Stimulated activated CD8-positive, alpha-beta memory T cell treated with anti-CD3 and anti-CD28 coated beads, Interleukin-7, amount 100 ng/mL, for 4 hours (primary cell): ENCODE measurements around the gene C16orf78.

Experiments used
- DNase-seq, 2 donors: peaks; one replicate each; pipeline ENCODE4 v3.0.0-alpha.2; 2020; ENCODE audit warnings: low read depth in 2 of 2

C16orf78 gene

GRCh38 chr16:49373504-49373903, at the start of gene C16orf78:
Gene C16orf78 (plus strand): TSS chr16:49373804. CDS start chr16:49373940, 136 bp downstream.
- no peak for DNase-seq

- DNase-seq: no peak
Measured at GRCh38 chr16:49324703-49325102, 48.9 kb upstream of the C16orf78 start.

- no peak for DNase-seq
Measured at GRCh38 chr16:49327466-49327865, 46.1 kb upstream of the C16orf78 start.

GRCh38 chr16:49328325-49328724, 45.3 kb upstream of the C16orf78 start:
- no peak for DNase-seq

GRCh38 chr16:49330562-49331201, 42.9 kb upstream of the C16orf78 start:
- DNase-seq: no peak

- DNase-seq: no peak
Measured at GRCh38 chr16:49332589-49333258, 40.9 kb upstream of the C16orf78 start.

- no peak for DNase-seq
Measured at GRCh38 chr16:49333259-49333597, 40.4 kb upstream of the C16orf78 start.

GRCh38 chr16:49335828-49336227, 37.8 kb upstream of the C16orf78 start:
- DNase-seq: no peak

GRCh38 chr16:49336581-49336980, 37.0 kb upstream of the C16orf78 start:
- DNase-seq: no peak

- DNase-seq: no peak
Measured at GRCh38 chr16:49337814-49338350, 35.7 kb upstream of the C16orf78 start.

- no peak for DNase-seq
Measured at GRCh38 chr16:49338611-49339265, 34.9 kb upstream of the C16orf78 start.

- DNase-seq: no peak
Measured at GRCh38 chr16:49340466-49340865, 33.1 kb upstream of the C16orf78 start.

- no peak for DNase-seq
Measured at GRCh38 chr16:49341706-49342105, 31.9 kb upstream of the C16orf78 start.

- DNase-seq: no peak
Measured at GRCh38 chr16:49342336-49343265, 31.0 kb upstream of the C16orf78 start.

GRCh38 chr16:49343291-49343690, 30.3 kb upstream of the C16orf78 start:
- DNase-seq: no peak

- no peak for DNase-seq
Measured at GRCh38 chr16:49344401-49344800, 29.2 kb upstream of the C16orf78 start.

- DNase-seq: no peak
Measured at GRCh38 chr16:49345829-49346228, 27.8 kb upstream of the C16orf78 start.

- no peak for DNase-seq
Measured at GRCh38 chr16:49346459-49346858, 27.1 kb upstream of the C16orf78 start.

GRCh38 chr16:49347476-49347875, 26.1 kb upstream of the C16orf78 start:
- no peak for DNase-seq

GRCh38 chr16:49348408-49349176, 25.0 kb upstream of the C16orf78 start:
- no peak for DNase-seq
